ENCODE data around the gene COL13A1.

COL13A1 gene

GRCh38 chr10:69786791-69787190 lies 14.9 kb upstream of the COL13A1 start:
- no peak for DNase-seq (ENCODE audit: insufficient read length, low spot score)
- FAIRE-seq: no peak
- no peak for TF ChIP-seq POLR2AphosphoS5 (IDR thresholded peaks at IDR 0.05; ENCODE audit: low read depth, low read length)
- no peak for TF ChIP-seq POU2F2 (IDR thresholded peaks at IDR 0.05; ENCODE audit: low read depth, low read length)
- TF ChIP-seq PAX5 (IDR thresholded peaks at IDR 0.05; ENCODE audit: insufficient read depth, low read length, severe bottlenecking): no peak
- no peak for TF ChIP-seq SPI1 (IDR thresholded peaks at IDR 0.05; ENCODE audit: low read depth, low read length)
- no peak for TF ChIP-seq TAF1 (IDR thresholded peaks at IDR 0.05; ENCODE audit: low read depth, low read length)
- no peak for TF ChIP-seq POLR2A (IDR thresholded peaks at IDR 0.05; ENCODE audit: low read depth, low read length)

- FAIRE-seq (no peak), DNase-seq (ENCODE audit: insufficient read length, low spot score) (no peak)
- TF ChIP-seq SPI1 (IDR thresholded peaks at IDR 0.05; ENCODE audit: low read depth, low read length) (no peak), PAX5 (IDR thresholded peaks at IDR 0.05; ENCODE audit: insufficient read depth, low read length, severe bottlenecking) (no peak), POU2F2 (IDR thresholded peaks at IDR 0.05; ENCODE audit: low read depth, low read length) (no peak), POLR2AphosphoS5 (IDR thresholded peaks at IDR 0.05; ENCODE audit: low read depth, low read length) (no peak), POLR2A (IDR thresholded peaks at IDR 0.05; ENCODE audit: low read depth, low read length) (no peak), TAF1 (IDR thresholded peaks at IDR 0.05; ENCODE audit: low read depth, low read length) (no peak)
Measured at GRCh38 chr10:69787681-69788080, 14.0 kb upstream of the COL13A1 start.

- DNase-seq (ENCODE audit: insufficient read length, low spot score) (no peak), FAIRE-seq (no peak)
- no peak for TF ChIP-seq POLR2AphosphoS5 (IDR thresholded peaks at IDR 0.05; ENCODE audit: low read depth, low read length)
- TF ChIP-seq POU2F2 (IDR thresholded peaks at IDR 0.05; ENCODE audit: low read depth, low read length): no peak
- no peak for TF ChIP-seq PAX5 (IDR thresholded peaks at IDR 0.05; ENCODE audit: insufficient read depth, low read length, severe bottlenecking)
- no peak for TF ChIP-seq POLR2A (IDR thresholded peaks at IDR 0.05; ENCODE audit: low read depth, low read length)
- no peak for TF ChIP-seq TAF1 (IDR thresholded peaks at IDR 0.05; ENCODE audit: low read depth, low read length)
- TF ChIP-seq SPI1 (IDR thresholded peaks at IDR 0.05; ENCODE audit: low read depth, low read length): no peak
Measured at GRCh38 chr10:69789164-69789576, 12.5 kb upstream of the COL13A1 start.

GRCh38 chr10:69791812-69792211 lies 9.9 kb upstream of the COL13A1 start:
- TF ChIP-seq SPI1 (IDR thresholded peaks at IDR 0.05; ENCODE audit: low read depth, low read length): no peak
- no peak for TF ChIP-seq TAF1 (IDR thresholded peaks at IDR 0.05; ENCODE audit: low read depth, low read length)
- no peak for TF ChIP-seq POLR2A (IDR thresholded peaks at IDR 0.05; ENCODE audit: low read depth, low read length)
- no peak for TF ChIP-seq POLR2AphosphoS5 (IDR thresholded peaks at IDR 0.05; ENCODE audit: low read depth, low read length)
- TF ChIP-seq PAX5 (IDR thresholded peaks at IDR 0.05; ENCODE audit: insufficient read depth, low read length, severe bottlenecking): no peak
- TF ChIP-seq POU2F2 (IDR thresholded peaks at IDR 0.05; ENCODE audit: low read depth, low read length): no peak
- DNase-seq (ENCODE audit: insufficient read length, low spot score) (no peak), FAIRE-seq (no peak)

GRCh38 chr10:69792341-69792740 lies 9.4 kb upstream of the COL13A1 start:
- no peak for DNase-seq (ENCODE audit: insufficient read length, low spot score)
- FAIRE-seq: no peak
- TF ChIP-seq POLR2A (IDR thresholded peaks at IDR 0.05; ENCODE audit: low read depth, low read length): no peak
- TF ChIP-seq TAF1 (IDR thresholded peaks at IDR 0.05; ENCODE audit: low read depth, low read length): no peak
- TF ChIP-seq POU2F2 (IDR thresholded peaks at IDR 0.05; ENCODE audit: low read depth, low read length): no peak
- no peak for TF ChIP-seq SPI1 (IDR thresholded peaks at IDR 0.05; ENCODE audit: low read depth, low read length)
- no peak for TF ChIP-seq POLR2AphosphoS5 (IDR thresholded peaks at IDR 0.05; ENCODE audit: low read depth, low read length)
- TF ChIP-seq PAX5 (IDR thresholded peaks at IDR 0.05; ENCODE audit: insufficient read depth, low read length, severe bottlenecking): no peak

- DNase-seq (ENCODE audit: insufficient read length, low spot score): no peak
- TF ChIP-seq PAX5 (IDR thresholded peaks at IDR 0.05; ENCODE audit: insufficient read depth, low read length, severe bottlenecking) (no peak), TAF1 (IDR thresholded peaks at IDR 0.05; ENCODE audit: low read depth, low read length) (no peak), POLR2A (IDR thresholded peaks at IDR 0.05; ENCODE audit: low read depth, low read length) (no peak), POLR2AphosphoS5 (IDR thresholded peaks at IDR 0.05; ENCODE audit: low read depth, low read length) (no peak), SPI1 (IDR thresholded peaks at IDR 0.05; ENCODE audit: low read depth, low read length) (no peak), POU2F2 (IDR thresholded peaks at IDR 0.05; ENCODE audit: low read depth, low read length) (no peak)
- no peak for FAIRE-seq
Measured at GRCh38 chr10:69794673-69795072, 7.0 kb upstream of the COL13A1 start.

- no peak for DNase-seq (ENCODE audit: insufficient read length, low spot score)
- FAIRE-seq: no peak
- no peak for TF ChIP-seq SPI1 (IDR thresholded peaks at IDR 0.05; ENCODE audit: low read depth, low read length)
- TF ChIP-seq POLR2AphosphoS5 (IDR thresholded peaks at IDR 0.05; ENCODE audit: low read depth, low read length): no peak
- no peak for TF ChIP-seq TAF1 (IDR thresholded peaks at IDR 0.05; ENCODE audit: low read depth, low read length)
- no peak for TF ChIP-seq PAX5 (IDR thresholded peaks at IDR 0.05; ENCODE audit: insufficient read depth, low read length, severe bottlenecking)
- TF ChIP-seq POLR2A (IDR thresholded peaks at IDR 0.05; ENCODE audit: low read depth, low read length): no peak
Measured at GRCh38 chr10:69795242-69795934, 6.3 kb upstream of the COL13A1 start.

- DNase-seq (ENCODE audit: insufficient read length, low spot score) (no peak), FAIRE-seq (no peak)
- TF ChIP-seq POU2F2 (IDR thresholded peaks at IDR 0.05; ENCODE audit: low read depth, low read length) (no peak), PAX5 (IDR thresholded peaks at IDR 0.05; ENCODE audit: insufficient read depth, low read length, severe bottlenecking) (no peak), POLR2AphosphoS5 (IDR thresholded peaks at IDR 0.05; ENCODE audit: low read depth, low read length) (no peak), SPI1 (IDR thresholded peaks at IDR 0.05; ENCODE audit: low read depth, low read length) (no peak), POLR2A (IDR thresholded peaks at IDR 0.05; ENCODE audit: low read depth, low read length) (no peak)
Measured at GRCh38 chr10:69797959-69798358, 3.7 kb upstream of the COL13A1 start.

- DNase-seq (ENCODE audit: insufficient read length, low spot score) (no peak), FAIRE-seq (no peak)
Measured at GRCh38 chr10:69800109-69800508, 1.6 kb upstream of the COL13A1 start.

More at GRCh38 chr10:69800109-69800508, 1.6 kb upstream of the COL13A1 start:
- TF ChIP-seq PAX5 (IDR thresholded peaks at IDR 0.05; ENCODE audit: insufficient read depth, low read length, severe bottlenecking): no peak
- TF ChIP-seq POU2F2 (IDR thresholded peaks at IDR 0.05; ENCODE audit: low read depth, low read length): no peak
- no peak for TF ChIP-seq POLR2AphosphoS5 (IDR thresholded peaks at IDR 0.05; ENCODE audit: low read depth, low read length)
- no peak for TF ChIP-seq POLR2A (IDR thresholded peaks at IDR 0.05; ENCODE audit: low read depth, low read length)
- no peak for TF ChIP-seq SPI1 (IDR thresholded peaks at IDR 0.05; ENCODE audit: low read depth, low read length)
- TF ChIP-seq TAF1 (IDR thresholded peaks at IDR 0.05; ENCODE audit: low read depth, low read length): no peak
